SH-SY5Y (cell line): ENCODE data around the gene TC2N.

Experiments used
- GATA2 ChIP-seq: IDR thresholded peaks from 2 replicates; pipeline ENCODE4 v1.6.1; 2011; ENCODE audit warnings: mild to moderate bottlenecking, low read depth, low read length
- GATA3 ChIP-seq: IDR thresholded peaks from 2 replicates; pipeline ENCODE4 v1.6.1; 2011; ENCODE audit warnings: low read depth, mild to moderate bottlenecking, low read length, moderate library complexity

GRCh38 chr14:91839749-91840148 is 27.6 kb downstream of the TC2N start:
- no peak for TF ChIP-seq GATA3
- TF ChIP-seq GATA2 = no peak
